Neural progenitor cell (in vitro differentiated cells): ENCODE measurements around the gene AFF2.

Source experiments
- CTCF ChIP-seq: fragments of 200-600 bp; sonication (generic); IDR thresholded peaks from 2 replicates; pipeline ENCODE4 v1.5.1; 2017; ENCODE audit warnings: antibody characterized with exemption, mild to moderate bottlenecking
- EZH2phosphoT487 ChIP-seq: fragments of 200-600 bp; sonication (generic); IDR thresholded peaks from 2 replicates; pipeline ENCODE4 v1.6.1; 2017; ENCODE audit warnings: antibody characterized with exemption

- TF ChIP-seq CTCF (no peak), EZH2phosphoT487 (no peak)
Observed at GRCh38 chrX:148768296-148768695, 267.9 kb downstream of the AFF2 start.
